ENCODE data around the gene RBFOX1. TPM values are rescaled to one million over a fixed set of nuclear protein-coding genes. Genes with fewer than 3 reads are reported as not detected.

Gene RBFOX1
- total and polyA plus RNA-seq, 2 experiments from 2014 or later: 5.7 to 7.4 TPM

- no peaks in the 10 kb centered on the region for H3K9me3 ChIP-seq (ENCODE audit: low read depth)
- TF ChIP-seq, protein P1, sequence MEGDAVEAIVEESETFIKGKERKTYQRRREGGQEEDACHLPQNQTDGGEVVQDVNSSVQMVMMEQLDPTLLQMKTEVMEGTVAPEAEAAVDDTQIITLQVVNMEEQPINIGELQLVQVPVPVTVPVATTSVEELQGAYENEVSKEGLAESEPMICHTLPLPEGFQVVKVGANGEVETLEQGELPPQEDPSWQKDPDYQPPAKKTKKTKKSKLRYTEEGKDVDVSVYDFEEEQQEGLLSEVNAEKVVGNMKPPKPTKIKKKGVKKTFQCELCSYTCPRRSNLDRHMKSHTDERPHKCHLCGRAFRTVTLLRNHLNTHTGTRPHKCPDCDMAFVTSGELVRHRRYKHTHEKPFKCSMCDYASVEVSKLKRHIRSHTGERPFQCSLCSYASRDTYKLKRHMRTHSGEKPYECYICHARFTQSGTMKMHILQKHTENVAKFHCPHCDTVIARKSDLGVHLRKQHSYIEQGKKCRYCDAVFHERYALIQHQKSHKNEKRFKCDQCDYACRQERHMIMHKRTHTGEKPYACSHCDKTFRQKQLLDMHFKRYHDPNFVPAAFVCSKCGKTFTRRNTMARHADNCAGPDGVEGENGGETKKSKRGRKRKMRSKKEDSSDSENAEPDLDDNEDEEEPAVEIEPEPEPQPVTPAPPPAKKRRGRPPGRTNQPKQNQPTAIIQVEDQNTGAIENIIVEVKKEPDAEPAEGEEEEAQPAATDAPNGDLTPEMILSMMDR (IDR thresholded peaks at IDR 0.05; ENCODE audit: low read depth, low read length): no peak
- peaks cover 40% of the 10 kb centered on the region for H3K4me1 ChIP-seq (ENCODE audit: low read depth)
- no peaks in the 10 kb centered on the region for H3K36me3 ChIP-seq
- H3K27ac ChIP-seq: no peak overlapping the region
- H3K27me3 ChIP-seq: no peaks in the 10 kb centered on the region
- DNase-seq (ENCODE audit: low read depth in 1 of 2, low spot score in 1 of 2): no peak
- no peak overlapping the region for H3K4me3 ChIP-seq
Measured at GRCh38 chr16:7339700-7340099, 7.1 kb downstream of the RBFOX1 start.

GRCh38 chr16:7340938-7341337, 8.3 kb downstream of the RBFOX1 start:
- H3K27ac ChIP-seq: no peak overlapping the region
- TF ChIP-seq, protein P1 (IDR thresholded peaks at IDR 0.05; ENCODE audit: low read depth, low read length): no peak
- H3K27me3 ChIP-seq: no peaks in the 10 kb centered on the region
- H3K36me3 ChIP-seq: no peaks in the 10 kb centered on the region
- no peaks in the 10 kb centered on the region for H3K9me3 ChIP-seq (ENCODE audit: low read depth)
- no peak overlapping the region for H3K4me3 ChIP-seq
- DNase-seq (ENCODE audit: low read depth in 1 of 2, low spot score in 1 of 2): no peak
- peaks cover 43% of the 10 kb centered on the region for H3K4me1 ChIP-seq (ENCODE audit: low read depth)

GRCh38 chr16:7342598-7342997, 10.0 kb downstream of the RBFOX1 start:
- Histone ChIP-seq H3K27ac (no peak overlapping the region), H3K4me3 (no peak overlapping the region), H3K9me3 (ENCODE audit: low read depth) (no peaks in the 10 kb centered on the region), H3K4me1 (ENCODE audit: low read depth) (peaks cover 37% of the 10 kb centered on the region), H3K27me3 (no peaks in the 10 kb centered on the region), H3K36me3 (no peaks in the 10 kb centered on the region)
- DNase-seq (ENCODE audit: low read depth in 1 of 2, low spot score in 1 of 2): no peak
- TF ChIP-seq, protein P1 (IDR thresholded peaks at IDR 0.05; ENCODE audit: low read depth, low read length): no peak

DNA sequence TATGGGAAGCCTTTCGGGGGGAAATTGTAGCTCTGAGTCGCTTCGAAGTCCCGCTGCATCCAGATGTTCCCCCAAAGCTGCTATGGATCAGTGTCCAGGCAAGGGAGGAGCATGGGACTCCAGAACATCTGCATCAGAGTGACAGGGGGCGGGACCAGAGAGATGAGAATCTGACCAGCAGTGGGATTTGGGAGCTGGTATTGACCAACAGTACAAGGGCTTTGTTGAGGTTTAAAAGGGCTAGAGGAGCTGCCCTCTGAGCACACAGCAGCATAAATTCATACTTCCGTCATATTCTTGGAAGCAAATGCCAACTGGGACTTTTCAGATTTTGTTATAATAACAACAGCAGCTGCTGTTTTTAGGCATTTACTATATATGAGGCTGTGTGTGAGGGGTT, 10.6 kb downstream of the RBFOX1 start:
- DNase-seq (ENCODE audit: low read depth in 1 of 2, low spot score in 1 of 2): no peak
- Histone ChIP-seq H3K36me3 (no peaks in the 10 kb centered on the region), H3K4me1 (ENCODE audit: low read depth) (peaks cover 42% of the 10 kb centered on the region), H3K4me3 (no peak overlapping the region), H3K9me3 (ENCODE audit: low read depth) (no peaks in the 10 kb centered on the region), H3K27ac (no peak overlapping the region), H3K27me3 (no peaks in the 10 kb centered on the region)
- TF ChIP-seq, protein P1 (IDR thresholded peaks at IDR 0.05; ENCODE audit: low read depth, low read length): no peak

GRCh38 chr16:7344830-7345780, 12.5 kb downstream of the RBFOX1 start:
- TF ChIP-seq, protein P1 (IDR thresholded peaks at IDR 0.05; ENCODE audit: low read depth, low read length): no peak
- Histone ChIP-seq H3K9me3 (ENCODE audit: low read depth) (no peaks in the 10 kb centered on the region), H3K27me3 (no peaks in the 10 kb centered on the region), H3K27ac (peak overlapping the region; percentile 80), H3K4me1 (ENCODE audit: low read depth) (peaks cover 25% of the 10 kb centered on the region), H3K36me3 (no peaks in the 10 kb centered on the region), H3K4me3 (no peak overlapping the region)
- DNase-seq (ENCODE audit: low read depth in 1 of 2, low spot score in 1 of 2): peak in 1 of 2 donors; percentile 57
